NCI-H1092 (cell line): ENCODE results near the gene PRKAA2.

Experiments
- DNase-seq: peaks from one replicate; lab custom pipeline; 2025; lab: John Stamatoyannopoulos, UW

Gene PRKAA2

GRCh38 chr1:56713112-56713511, 68.0 kb downstream of the PRKAA2 start:
- DNase-seq, result no peak

- DNase-seq, result no peak
These were observed 70.0 kb downstream of the PRKAA2 start for GRCh38 chr1:56715156-56715555.

GRCh38 chr1:56719171-56719570, 74.1 kb downstream of the PRKAA2 start:
- DNase-seq, result no peak

- no peak for DNase-seq
These were observed 81.6 kb downstream of the PRKAA2 start for GRCh38 chr1:56726706-56727105.

GRCh38 chr1:56728964-56729363, 83.8 kb downstream of the PRKAA2 start:
- no peak for DNase-seq

GRCh38 chr1:56745231-56745630, 100.1 kb downstream of the PRKAA2 start:
- DNase-seq, result no peak

- DNase-seq, result no peak
These were observed 109.8 kb downstream of the PRKAA2 start for GRCh38 chr1:56754708-56755479.

- DNase-seq, result no peak
These were observed 110.8 kb downstream of the PRKAA2 start for GRCh38 chr1:56755911-56756310.

- DNase-seq, result peak; percentile 6
These were observed 113.0 kb downstream of the PRKAA2 start for GRCh38 chr1:56758135-56758534.

GRCh38 chr1:56758794-56759193, 113.7 kb downstream of the PRKAA2 start:
- DNase-seq, result no peak
